ENCODE results near the gene GPR183.

Gene GPR183

DNA sequence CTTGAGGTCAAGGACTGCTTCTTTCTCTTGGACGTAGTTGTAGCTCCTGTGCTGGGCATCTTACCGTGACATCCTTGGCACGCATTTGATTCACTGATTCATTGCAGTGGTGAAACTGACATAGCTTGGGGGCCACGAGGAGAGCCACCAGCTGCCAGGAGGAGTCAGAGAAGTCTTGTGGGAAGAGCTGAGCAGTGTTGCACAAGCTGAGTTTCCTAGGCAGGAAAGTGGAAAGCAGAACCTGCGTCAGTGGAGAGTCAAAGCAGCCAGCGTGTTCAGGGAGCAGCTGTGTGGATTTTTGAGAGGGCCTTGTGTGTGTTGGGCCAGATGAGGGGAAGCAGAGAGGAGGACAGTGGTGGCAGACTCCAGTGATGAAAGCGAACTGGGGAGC is 5.3 kb upstream of the GPR183 start:
- no peak for DNase-seq (ENCODE audit: low read depth)

DNA sequence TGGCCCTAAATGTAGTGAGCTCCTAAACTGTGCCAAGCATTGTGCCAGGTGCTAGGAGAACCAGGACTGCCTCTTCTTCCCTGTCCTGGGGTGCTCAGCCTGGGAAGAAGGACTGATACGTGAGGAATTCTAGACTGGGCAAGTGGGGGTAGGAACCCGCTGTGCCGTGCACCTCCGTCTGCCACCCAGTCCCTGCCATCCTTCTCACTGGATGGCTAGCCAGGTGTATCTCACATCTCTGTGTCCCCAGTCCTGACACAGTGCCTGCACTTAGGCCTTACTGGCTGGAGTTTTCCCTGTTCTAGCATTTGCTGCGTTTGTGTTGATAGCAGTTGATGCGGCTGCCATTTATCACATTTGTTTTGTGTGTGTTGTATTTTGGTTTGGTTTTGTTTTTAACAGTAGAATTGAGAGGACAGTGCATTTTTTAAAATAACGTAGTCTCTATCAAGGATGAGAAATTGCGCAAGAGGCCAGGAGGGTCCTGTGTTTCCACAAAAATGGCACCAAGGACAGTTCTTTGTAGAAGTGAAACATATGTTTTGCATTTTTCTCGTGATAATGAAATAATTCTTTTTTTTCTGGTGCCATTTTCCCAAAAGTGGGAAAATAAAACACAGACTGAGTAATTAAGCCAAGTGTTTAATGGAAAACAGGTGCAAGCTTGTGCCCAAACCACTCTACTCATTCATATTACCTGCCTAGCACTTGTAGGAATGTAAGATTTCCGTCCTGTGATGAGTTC is 4.7 kb upstream of the GPR183 start:
- DNase-seq (ENCODE audit: low read depth): no peak

DNA sequence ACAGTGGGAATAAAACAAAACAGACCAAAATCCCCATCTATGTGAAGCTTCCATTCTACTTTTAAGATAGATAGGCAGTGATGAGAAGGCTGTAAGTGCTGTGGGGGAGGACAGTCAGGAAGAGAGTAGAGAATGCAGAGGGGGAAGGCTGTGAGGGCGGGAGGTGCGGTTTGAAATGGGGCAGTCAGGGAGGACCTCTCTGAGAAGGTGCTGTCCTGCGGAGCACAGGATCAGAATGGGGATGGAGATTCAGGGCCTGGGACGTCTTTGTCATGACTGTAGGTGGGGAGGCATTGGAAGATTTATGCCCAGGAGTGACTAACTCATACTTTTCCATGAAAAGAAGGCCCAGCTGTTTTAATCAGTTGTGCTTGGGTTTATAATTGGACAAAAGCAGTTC is 3.9 kb upstream of the GPR183 start:
- no peak for DNase-seq (ENCODE audit: low read depth)

DNA sequence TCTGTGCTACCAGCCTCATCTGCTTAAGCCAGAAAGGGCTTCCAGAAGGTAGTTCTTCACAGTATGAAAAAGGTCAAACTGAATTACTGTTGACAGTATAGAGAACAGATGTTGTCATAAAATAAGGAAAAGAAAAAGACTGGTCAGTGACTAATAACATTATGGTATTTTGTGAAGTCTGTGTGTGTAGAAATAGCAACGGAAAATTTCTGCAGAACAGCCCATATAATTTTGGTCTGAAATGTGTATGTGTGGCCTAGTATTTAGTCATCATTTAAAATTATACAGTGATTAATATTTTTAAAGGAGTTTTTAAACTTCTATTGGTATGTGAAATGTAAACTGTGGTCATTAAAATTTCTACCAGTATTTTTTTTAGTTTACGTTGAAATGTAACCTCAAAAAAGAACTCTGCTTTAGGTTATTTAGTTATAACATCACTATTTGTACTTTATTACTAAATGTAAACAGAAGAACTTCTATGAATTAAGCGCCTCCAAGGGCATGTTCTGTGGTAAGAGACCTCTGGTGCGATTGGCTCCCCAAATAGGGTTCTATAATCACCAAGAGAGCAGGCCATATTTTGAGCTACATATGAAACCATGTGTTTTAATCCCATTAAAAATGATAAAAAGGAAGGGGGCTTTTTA is 3.3 kb upstream of the GPR183 start:
- no peak for DNase-seq (ENCODE audit: low read depth)

DNA sequence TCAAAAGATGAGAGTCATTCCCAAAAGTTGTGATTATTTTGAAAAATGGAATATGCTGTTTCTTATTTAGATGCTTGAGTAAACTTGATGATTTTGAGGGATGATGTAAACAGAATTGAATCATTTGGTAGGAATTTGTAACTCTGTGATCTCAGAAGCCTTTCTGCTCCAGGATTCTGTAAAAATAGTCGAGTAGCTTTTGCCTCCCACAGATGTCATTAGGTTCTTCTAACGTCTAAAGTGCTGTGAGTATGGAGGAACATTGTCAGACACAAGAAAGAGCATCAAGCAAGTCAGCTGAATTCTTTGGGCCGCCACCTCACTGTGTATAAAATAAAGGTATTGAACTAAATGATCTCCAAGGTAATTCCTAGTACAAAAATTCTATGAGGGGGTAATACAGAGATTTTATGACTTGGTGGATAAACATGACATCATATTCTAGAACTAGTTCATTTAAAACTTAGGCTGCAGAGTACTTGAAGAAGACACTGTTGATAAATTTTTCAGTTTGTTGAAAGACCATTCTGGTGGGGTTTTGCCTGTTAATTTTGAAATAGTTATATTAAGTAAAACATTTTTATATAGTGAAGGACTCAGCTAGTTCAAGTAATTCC is 1.4 kb upstream of the GPR183 start:
- no peak for DNase-seq (ENCODE audit: low read depth)

DNA sequence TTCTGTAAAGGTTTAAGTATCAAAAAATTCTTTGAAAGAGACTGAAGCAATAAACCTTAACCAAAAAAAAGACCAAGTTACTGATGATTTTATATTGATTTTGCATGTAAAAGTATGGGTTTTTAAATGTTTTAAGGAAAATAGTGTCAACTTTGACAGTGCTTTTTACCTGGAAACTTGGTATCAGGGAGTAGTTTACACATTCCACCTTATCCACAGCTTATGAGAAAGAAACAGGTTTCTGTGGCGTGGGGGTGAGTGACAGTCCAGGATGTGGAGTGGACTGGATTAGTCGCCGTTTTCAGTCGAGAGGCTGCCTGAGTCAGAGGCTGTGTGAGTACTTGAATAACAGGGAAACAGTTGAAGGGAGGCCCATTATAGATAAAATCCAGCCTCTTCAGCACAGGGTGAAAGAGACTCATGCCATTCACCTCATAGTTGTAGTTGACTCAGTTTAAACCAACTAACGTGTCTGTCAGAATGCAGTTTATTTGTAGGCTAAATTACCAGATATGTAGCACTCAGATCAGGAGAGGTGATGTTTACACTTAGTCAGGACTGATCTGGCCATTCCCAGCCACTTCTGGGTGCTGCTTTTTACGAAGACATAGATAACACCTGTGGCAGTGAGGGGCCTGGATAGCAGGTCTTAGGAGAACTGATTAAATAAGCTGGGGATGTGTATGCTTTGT is 595 bp upstream of the GPR183 start:
- DNase-seq (ENCODE audit: low read depth): peak; percentile 72

DNA sequence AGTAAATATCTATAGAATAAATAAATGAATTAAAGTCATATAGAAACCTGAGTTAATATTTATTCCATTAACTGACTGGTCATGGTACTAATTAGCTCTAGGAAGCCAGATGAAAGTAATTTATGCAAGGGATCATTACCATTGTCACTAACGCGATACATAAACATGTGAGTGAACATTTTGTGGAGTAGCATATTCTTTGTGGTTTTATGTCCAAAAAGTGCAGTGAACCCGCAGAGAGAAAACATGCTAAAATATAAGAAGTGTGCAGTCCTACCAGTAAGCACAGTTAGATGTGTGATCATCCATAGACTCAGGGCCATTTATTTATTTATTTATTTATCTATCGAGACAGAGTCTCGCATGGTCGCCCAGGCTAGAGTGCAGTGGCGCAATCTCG is 1.6 kb downstream of the GPR183 start:
- no peak for DNase-seq (ENCODE audit: low read depth)

DNA sequence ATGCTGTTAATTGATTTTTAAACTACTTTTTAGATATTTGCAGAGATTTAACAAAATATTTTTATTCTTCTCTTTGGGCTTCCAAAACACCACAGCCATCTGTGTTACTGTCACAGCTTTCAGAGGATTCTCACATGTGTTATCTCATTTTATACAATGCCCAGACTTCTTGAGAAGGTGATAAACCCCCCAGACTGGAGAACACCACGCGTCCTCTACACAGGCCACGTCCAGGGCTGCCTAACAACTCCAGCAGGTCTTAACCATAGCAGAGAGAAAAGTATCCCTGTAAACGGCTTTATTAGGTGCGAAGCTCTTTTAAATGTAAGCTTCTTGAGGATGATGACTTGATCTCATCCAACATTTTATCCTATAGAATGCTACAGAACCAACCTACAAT is 2.0 kb downstream of the GPR183 start:
- DNase-seq (ENCODE audit: low read depth): no peak

DNA sequence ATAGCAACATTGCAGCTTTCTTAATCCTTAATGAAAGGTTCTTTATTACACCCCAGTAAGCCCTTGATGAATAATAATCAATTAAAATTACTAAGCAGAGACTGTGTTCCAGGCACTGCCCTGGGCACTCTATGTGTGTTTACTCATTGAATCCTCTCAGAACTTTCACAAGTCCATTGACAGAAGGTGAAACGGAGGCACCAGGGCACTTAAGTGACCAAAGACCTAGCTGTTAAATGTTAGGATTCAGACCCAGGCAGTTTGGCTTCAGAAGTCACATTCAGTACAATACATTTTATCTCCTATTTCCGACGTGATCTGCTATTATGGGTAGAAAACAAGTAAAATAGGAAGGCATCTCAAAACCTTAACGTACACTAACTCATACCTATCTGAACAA is 2.7 kb downstream of the GPR183 start:
- no peak for DNase-seq (ENCODE audit: low read depth)

DNA sequence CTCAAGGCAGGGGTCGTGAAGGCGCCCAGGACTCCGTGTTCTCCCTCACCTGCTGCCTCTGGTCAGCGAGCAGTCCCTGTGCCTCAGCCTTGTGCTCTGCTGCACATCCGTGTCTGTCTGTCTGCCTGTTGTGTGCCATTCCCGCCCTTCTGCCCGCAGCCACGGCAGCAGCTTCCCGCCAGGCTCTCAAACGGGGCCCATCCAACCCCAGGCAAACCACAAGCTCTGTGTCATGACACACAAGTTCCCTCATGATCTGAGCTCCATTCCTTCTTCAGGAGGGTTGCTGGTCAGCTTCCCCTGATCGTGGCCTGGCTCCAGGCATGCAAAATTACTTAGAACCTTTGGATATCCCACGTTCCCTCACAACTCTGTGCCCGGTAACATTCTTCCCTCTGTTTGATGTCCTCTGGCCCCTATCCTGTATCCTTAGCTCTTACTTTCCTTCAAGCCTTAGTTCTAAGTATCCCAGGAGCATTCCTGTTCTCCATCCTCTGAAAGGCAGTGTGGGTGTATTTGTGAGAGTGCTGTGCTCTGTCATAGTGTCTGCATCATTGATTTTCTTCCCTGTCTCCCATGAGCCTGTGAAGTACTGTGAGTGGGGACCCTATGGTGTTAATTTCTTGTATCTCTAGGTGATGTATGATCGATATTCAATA is 3.2 kb downstream of the GPR183 start:
- DNase-seq (ENCODE audit: low read depth): peak; percentile 57

DNA sequence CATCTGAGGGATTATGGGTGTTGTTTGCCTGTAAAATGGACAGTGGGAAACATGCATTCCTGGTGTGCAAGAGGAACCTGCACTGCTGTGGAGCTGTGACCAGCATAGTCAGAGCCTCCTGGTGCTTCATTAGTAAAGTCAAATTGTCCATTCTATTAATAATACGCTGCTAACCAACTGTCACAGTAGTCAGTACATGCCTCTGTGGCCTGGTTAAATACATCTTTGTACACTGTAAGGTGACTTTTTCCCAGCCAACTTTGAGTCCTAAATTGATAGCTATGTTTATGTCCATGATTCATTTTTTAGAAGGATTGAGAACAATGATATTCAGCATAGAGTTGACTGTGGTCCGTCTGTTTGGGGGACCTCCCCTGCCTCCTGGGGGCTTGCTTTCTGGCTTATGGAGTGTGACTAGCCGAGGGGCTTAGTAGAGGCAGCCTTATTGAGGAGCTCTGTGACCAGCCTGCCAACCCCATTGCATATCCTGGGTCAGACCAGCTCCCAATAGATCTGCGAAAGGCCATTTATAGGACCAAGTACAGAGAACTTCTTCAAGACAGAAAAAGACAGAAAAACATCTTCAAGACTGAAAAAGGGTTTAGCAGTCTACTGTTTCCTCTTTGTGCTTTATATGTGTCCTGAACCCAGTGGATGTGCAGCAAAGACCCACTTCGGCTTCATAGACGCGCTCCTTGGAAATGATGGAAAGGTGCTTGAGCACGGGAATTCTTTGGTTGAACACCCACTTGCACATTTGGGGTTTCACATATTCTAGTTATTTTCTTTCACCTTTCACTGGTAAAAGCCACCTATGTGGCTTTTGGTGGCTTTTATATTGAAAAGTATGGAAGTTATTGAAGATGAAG is 4.3 kb downstream of the GPR183 start:
- DNase-seq (ENCODE audit: low read depth): no peak

DNA sequence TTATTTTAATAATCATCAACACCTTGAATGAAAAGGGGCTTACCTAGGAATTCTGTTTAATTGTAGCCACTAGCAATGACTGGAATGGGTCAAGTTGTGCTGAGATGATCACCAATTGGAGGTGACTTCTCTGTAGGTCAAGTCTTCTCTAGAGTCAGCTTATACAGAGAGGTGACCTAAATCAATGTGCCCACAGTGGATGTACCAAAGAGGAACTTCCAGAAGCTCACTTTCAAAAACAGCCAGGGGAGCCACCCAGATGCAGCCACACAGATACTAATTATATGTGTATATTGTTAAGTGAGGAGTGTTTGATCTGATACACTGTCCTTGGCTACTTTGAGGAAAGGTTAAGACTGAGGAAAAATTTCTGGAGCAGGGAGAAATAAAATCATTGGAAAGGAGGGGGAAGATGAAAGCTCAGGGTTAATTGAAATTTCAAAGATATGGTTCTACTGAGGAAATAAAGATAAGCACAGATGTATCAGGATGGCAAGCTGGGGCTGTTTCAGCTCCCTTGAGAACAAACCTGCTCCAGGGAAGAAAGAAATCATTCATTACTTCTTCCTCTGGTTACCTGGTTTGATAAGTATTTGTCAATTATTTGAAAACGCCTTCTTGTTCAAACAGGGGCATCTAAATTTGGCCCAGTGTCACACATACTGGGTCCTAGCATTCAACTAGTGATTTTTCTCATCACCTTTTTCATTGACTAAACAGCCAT is 5.1 kb downstream of the GPR183 start:
- DNase-seq (ENCODE audit: low read depth): no peak

DNA sequence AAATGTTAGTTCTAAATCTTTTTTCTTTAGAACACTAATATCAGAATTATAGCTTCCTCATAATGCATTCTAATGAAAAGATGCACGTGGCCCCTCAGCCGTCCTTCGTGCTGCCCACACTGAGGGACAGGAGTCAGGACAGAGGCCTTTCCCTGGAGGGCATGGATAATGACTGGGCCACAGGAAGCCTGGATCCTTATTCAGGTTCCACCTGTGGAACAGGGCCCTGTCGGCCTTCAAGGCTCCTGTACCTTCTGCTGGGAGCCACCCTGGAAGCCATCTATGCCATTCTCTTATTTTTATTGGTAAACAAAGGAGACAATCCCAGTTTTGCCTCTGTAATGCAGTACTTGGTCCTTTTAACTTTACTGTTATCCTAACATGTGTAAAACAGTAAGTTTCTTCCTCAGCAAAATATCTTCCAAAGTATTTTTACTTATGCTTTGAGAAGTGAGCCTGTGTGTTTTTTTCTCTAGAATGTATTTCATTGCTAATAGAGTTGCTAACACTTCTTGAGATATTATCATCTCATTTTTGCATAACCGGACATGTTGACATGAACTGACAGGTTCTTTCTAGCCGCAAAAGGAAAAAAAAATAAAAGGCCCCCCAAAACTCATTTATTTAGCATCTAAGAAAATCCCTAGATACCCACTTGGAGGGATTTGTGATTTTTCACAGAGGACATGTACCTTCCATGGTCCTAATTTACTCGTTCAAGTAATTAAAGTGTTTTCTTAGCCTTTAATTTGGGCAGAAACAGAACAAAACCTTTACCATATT is 6.0 kb downstream of the GPR183 start:
- DNase-seq (ENCODE audit: low read depth): no peak

DNA sequence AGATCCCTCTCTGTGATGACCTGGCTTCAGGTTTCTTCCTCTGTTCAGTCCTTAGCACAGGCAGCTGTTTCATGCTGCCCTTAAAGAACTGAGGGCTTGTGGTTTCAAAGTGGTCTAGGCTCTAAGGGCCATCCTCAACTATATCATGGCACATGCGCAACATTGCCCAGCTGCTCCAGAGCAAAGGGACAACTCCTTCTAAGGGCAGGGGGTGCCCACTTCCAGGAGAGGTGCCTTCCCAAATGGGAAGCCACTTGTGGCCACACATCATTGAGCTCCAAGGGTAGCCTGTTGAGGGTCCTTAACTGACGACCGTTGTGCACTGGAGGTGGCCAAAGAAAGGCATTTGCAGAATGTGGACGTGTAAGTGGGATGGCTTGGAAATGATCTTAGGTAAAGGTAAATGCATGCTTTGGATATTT is 7.3 kb downstream of the GPR183 start:
- DNase-seq (ENCODE audit: low read depth): no peak

DNA sequence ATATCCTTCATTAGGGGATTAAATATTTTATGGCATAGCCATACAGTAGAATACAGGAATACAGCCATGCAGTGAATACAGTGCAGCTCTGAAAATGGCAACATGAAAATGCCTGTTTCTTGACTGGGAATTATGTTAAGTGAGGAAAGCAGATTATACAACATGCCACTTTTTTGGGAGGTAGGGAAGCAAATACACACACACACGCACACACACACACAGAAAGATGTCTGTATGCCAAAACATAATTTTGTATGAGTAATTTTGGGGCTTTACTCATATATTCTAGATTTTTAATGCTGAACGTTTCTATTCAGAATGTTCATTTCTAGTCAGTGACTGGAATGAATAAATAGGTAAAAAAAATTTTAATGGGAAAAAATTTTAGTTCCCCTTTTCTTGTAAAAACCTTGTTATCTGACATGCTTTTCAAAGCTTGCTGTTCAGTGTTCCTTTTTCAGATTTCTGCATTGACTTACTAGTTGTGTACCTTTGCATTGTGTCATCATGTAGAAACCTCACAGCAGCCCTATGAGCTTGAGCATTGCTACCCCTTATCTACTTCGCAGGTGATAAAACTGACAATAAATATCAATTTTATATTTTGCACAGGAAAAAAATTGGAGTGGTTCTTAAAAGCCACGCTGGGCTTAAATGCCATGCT is 7.8 kb downstream of the GPR183 start:
- no peak for DNase-seq (ENCODE audit: low read depth)

DNA sequence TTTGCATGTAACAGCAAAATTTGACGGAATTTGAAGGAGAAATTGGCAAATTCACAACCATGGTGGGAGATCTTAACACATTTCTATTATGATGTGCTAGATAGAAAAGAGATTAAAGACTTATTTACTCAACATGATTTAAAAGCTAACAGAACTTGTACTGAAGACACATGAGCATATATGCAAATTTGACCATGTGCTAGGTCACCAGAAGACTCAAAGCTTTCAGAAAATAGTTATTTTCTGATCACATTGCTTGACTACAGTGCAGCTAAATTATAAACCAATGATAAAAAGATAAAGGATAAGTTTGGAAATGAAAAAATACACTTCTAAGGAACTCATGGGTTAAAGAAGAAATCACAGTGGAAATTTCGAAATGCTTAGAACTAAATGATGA is 9.1 kb downstream of the GPR183 start:
- no peak for DNase-seq (ENCODE audit: low read depth)

DNA sequence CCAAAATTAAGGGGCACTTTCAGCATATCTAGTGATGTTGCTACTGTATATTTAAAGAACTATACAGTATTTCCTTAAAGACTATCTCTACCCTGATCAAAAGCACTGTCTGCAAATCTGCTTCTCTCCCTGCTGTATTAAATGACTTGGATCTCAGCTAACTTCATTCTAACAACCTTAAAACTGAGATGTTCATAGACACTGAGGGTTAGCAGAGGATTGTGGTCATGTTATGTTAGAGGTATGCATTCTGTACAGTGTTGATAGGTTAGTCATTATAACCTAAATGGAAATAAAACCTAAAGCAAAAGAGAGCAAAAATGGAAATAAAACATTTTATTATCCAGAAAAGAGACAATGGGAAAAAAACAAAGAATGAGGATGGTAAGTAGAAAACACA is 9.9 kb downstream of the GPR183 start:
- no peak for DNase-seq (ENCODE audit: low read depth)

DNA sequence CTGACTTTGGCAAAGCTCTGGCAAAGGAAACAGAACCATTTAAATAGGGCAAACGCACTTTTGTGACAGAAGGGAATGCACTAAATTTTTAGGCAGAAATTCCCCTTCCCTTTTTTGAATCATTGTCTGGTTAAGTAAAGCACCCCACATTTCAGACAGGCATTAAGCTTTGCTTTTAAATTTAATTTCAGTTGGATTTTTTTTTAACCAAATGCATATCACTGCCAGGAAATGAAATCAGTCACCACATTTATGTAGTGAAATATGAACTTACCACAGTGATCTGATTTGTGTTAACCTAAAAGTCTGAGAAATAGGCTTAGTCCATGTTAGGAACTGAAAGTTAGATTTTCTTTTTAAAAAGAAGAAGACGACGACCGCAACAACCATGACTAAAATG is 10.8 kb downstream of the GPR183 start:
- DNase-seq (ENCODE audit: low read depth): no peak

DNA sequence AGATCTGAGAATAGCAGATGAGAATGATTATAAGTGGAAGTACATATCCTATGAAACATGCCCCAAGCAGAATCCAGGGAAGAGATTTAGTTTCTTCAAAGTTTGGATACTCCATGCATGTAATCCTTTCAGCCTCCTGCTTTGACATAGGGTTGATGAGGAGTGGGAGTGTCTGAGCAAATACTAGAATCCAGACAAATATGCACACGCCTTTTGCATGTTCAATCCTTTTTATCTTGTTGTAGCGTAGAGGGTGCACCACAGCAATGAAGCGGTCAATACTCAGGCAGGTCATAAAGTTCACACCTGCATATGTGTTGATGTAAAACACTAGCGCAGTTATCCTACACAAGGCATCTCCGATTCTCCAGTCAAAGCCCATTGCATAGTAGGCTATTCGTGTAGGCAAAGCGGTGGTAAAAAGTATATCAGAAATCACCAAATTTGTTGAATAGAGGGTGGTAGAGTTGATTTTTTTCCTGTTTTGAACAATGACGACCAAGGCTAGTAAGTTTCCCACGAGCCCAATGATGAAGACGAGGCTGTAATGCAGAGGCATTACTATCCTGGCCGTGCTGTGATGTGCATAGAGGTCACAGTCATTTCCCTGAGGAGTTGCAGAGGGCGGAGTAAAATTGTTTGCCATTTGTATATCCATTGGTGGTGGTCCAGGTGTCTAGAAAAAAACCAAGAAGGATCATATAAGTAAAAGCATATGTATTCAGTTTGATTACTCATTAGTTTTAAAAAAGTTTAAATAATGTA is 11.5 kb downstream of the GPR183 start:
- DNase-seq (ENCODE audit: low read depth): no peak

Data from activated T-cell treated with anti-CD3 and anti-CD28 coated beads for 48 hours (primary cell).